Stimulated activated naive B cell treated with anti-CD40 and anti-IgM and Interleukin-4, amounts not matched to agents 10 μg/mL and 1 μg/mL and 100 μg/mL, for 72 hours (primary cell): ENCODE measurements around the gene CLOCK.

Experiments
- ATAC-seq, 2 donors: fragments of 150-1000 bp; cut with Tn5 transposase; replicated peaks; 2 replicates each; pipeline ENCODE4 v1.10.0; 2021; ENCODE audit warnings: moderate library complexity in 1 of 2
- DNase-seq: peaks from one replicate; pipeline ENCODE4 v3.0.0; 2021
- H3K27ac Mint-ChIP-seq: one replicate; pipeline ENCODE4 v1.8.0; 2022; ENCODE audit warnings: mild to moderate bottlenecking, mixed read lengths
- H3K27me3 Mint-ChIP-seq, 2 donors: one replicate each; pipeline ENCODE4 v1.8.0; 2022; ENCODE audit warnings: mixed read lengths in 2 of 2
- H3K36me3 Mint-ChIP-seq, 2 donors: one replicate each; pipeline ENCODE4 v1.8.0; 2022; ENCODE audit warnings: mixed read lengths in 2 of 2, mild to moderate bottlenecking in 1 of 2
- H3K4me1 Mint-ChIP-seq, 2 donors: one replicate each; pipeline ENCODE4 v1.8.0; 2022; ENCODE audit warnings: mixed read lengths in 2 of 2, mild to moderate bottlenecking in 1 of 2
- H3K4me3 Mint-ChIP-seq, 2 donors: one replicate each; pipeline ENCODE4 v1.8.0; 2022; ENCODE audit warnings: mild to moderate bottlenecking in 2 of 2, mixed read lengths in 2 of 2, moderate library complexity in 1 of 2
- H3K9me3 Mint-ChIP-seq, 2 donors: one replicate each; pipeline ENCODE4 v1.8.0; 2022; ENCODE audit warnings: mixed read lengths in 2 of 2, mild to moderate bottlenecking in 1 of 2

Gene CLOCK

DNA sequence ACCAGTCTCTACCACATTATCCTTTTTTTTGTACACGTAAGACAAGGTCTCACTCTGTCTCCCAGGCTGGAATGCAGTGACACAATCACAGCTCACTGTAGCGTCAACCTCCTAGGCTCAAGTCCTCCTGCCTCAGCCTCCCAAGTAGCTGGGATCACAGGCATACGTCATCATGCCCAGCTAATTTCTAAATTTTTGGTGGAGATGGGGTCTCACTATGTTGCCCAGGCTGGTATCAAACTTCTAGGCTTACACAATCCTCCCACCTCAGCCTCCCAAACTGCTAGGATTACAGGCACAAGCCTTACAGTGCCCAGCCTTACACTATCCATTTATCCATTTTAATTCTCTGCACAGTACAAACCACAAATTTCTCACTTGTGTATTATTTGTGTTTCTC lies 58.0 kb downstream of the CLOCK start:
- no peaks in the 10 kb centered on the region for H3K27me3 Mint-ChIP-seq
- ATAC-seq (no peak), DNase-seq (no peak)
- H3K36me3 Mint-ChIP-seq, result peaks cover 9 to 22% of the 10 kb centered on the region in 2 donors
- no peak overlapping the region for H3K27ac Mint-ChIP-seq
- H3K9me3 Mint-ChIP-seq, result no peaks in the 10 kb centered on the region
- H3K4me1 Mint-ChIP-seq, result peaks cover 0 to 1% of the 10 kb centered on the region in 2 donors
- no peak overlapping the region for H3K4me3 Mint-ChIP-seq

DNA sequence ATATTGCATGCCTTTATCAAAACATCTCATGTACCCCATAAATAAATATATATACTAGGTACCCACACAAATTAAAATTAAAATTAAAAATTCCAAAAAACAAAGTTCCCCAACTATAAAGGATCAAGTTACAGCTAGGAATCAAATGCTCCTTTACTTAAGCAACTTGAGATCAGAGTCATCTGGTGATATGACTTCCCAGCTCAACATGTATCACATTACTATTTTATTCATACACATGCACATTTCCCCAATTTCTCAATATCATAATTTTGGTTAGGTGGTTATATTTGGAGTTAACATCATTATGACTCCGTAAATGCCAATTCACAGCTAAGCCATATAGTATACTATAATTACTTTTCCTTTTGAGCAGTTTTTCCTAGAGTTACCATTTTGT lies 60.9 kb downstream of the CLOCK start:
- H3K9me3 Mint-ChIP-seq, result no peaks in the 10 kb centered on the region
- no peak overlapping the region for H3K27ac Mint-ChIP-seq
- ATAC-seq (no peak), DNase-seq (no peak)
- no peak overlapping the region for H3K4me3 Mint-ChIP-seq
- H3K36me3 Mint-ChIP-seq, result peaks cover 7 to 16% of the 10 kb centered on the region in 2 donors
- no peaks in the 10 kb centered on the region for H3K27me3 Mint-ChIP-seq
- H3K4me1 Mint-ChIP-seq, result no peaks in the 10 kb centered on the region

DNA sequence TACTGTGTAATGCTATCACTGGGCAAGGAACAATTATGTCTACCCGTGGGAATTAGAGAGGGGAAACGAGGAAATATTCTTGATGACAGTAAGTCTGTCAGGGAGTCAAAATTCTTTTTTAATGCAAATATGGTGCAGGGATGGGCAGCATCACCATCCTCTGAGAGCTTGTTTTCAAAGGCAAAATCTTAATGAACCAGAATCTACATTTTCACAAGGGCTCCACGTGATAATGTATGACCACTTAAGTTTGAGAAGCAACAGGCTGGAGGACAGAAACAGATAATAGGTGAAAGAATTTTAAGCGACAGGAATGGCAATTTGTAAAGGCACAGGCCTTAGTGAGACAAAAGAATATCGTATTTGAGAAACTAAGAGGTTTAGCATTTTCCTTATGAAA lies 63.4 kb downstream of the CLOCK start:
- H3K27ac Mint-ChIP-seq, result no peak overlapping the region
- H3K36me3 Mint-ChIP-seq, result peaks cover 12 to 17% of the 10 kb centered on the region in 2 donors
- no peaks in the 10 kb centered on the region for H3K4me1 Mint-ChIP-seq
- DNase-seq, result no peak
- no peak overlapping the region for H3K4me3 Mint-ChIP-seq
- H3K9me3 Mint-ChIP-seq, result no peaks in the 10 kb centered on the region
- no peak for ATAC-seq
- no peaks in the 10 kb centered on the region for H3K27me3 Mint-ChIP-seq

DNA sequence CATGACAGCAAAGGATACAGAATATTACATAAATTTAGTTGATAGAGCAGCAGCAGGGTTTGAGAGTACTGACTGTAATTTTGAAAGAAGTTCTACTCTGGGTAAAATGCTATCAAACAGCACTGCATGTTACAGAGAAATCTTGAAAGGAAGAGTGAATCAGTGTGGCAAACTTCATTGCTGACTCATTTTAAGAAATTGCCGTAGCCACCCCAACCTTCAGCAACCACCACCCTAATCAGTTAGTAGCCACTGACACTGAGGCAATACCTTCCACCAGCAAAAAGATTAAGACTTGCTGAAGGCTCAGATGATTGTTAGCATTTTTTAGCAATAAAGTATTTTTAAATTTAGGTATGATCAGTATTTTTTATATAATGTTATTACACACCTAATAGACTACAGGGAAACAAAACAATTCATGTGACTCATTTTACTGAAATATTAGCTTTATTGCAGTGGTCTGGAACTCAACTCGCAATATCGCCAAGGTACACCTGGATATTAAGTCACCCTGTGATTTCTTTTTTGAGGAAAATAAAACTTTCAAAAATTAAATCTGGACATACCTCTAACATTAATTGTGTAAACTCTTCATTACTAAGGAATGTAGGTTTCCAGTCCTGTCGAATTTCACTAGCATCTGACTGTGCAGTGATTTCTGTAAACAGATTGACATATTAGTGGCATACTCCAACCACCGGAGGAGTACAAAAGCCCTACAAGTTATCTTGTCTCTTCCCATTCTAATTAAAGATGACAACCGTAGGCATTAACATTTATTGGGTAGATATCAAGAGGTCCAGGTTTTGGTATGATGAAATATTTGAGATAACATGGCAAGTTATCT lies 71.1 kb downstream of the CLOCK start:
- no peak for DNase-seq
- no peak overlapping the region for H3K4me3 Mint-ChIP-seq
- no peaks in the 10 kb centered on the region for H3K4me1 Mint-ChIP-seq
- H3K27ac Mint-ChIP-seq, result no peak overlapping the region
- H3K27me3 Mint-ChIP-seq, result no peaks in the 10 kb centered on the region
- H3K9me3 Mint-ChIP-seq, result peaks cover 5% of the 10 kb centered on the region in 2 donors
- peaks cover 29 to 36% of the 10 kb centered on the region in 2 donors for H3K36me3 Mint-ChIP-seq
- ATAC-seq, result no peak

DNA sequence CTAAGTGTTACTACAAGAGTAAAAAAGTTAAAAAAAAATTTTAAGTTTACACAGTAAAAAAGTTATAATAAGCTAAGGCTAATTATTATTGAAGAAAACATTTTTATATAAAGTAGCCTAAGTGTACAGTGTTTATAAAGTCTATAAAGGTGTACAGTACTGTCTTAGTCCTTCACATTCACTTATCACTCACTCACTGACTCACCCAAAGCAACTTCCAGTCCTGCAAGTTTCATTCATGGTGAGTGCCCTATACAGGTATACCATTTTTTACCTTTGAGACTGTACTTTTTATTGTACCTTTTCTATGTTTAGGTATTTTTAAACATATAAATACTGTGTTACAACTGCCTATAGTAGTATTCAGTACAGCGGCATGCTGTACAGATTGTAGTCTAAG lies 76.7 kb downstream of the CLOCK start:
- H3K9me3 Mint-ChIP-seq, result peaks cover 10 to 11% of the 10 kb centered on the region in 2 donors
- no peaks in the 10 kb centered on the region for H3K27me3 Mint-ChIP-seq
- no peak overlapping the region for H3K27ac Mint-ChIP-seq
- ATAC-seq, result no peak
- DNase-seq, result no peak
- no peaks in the 10 kb centered on the region for H3K4me1 Mint-ChIP-seq
- H3K36me3 Mint-ChIP-seq, result peaks cover 27 to 36% of the 10 kb centered on the region in 2 donors
- H3K4me3 Mint-ChIP-seq, result no peak overlapping the region

DNA sequence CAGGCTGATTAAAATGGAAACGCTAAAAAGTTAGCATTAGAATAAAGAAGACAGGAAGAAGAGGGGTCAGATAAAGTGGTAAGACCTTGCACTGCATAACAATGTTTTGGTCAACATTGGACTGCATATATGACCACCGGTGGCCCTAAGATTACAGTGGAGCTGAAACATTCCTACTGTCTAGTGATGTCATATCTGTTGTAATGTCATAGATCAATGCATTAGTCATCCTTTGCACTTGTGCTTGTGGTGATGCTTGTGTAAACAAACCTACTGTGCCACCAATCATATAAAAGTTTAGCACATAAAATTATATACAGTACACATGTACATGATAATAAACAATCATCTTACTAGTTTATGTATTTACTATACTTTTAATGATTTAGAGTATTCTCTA lies 78.0 kb downstream of the CLOCK start:
- H3K4me3 Mint-ChIP-seq, result no peak overlapping the region
- H3K27ac Mint-ChIP-seq, result no peak overlapping the region
- ATAC-seq (no peak), DNase-seq (no peak)
- H3K27me3 Mint-ChIP-seq, result no peaks in the 10 kb centered on the region
- no peaks in the 10 kb centered on the region for H3K4me1 Mint-ChIP-seq
- peaks cover 7 to 8% of the 10 kb centered on the region in 2 donors for H3K9me3 Mint-ChIP-seq
- peaks cover 17 to 30% of the 10 kb centered on the region in 2 donors for H3K36me3 Mint-ChIP-seq

DNA sequence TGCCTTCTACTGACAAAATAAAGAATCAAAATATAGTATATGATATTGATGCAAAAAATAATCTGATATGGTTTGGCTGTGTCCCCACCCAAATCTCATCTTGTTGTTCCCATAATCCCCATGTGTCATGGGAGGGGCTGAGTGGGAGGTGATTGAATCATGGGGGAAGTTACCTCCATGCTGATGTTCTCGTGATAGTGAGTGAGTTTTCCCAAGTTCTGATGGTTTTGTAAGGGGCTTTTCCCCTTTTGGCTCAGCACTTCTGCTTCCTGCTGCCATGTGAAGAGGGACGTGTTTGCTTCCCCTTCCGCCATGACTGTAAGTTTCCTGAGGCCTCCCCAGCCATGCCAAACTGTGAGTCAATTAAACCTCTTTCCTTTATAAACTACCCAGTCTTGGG lies 80.7 kb downstream of the CLOCK start:
- Mint-ChIP-seq H3K27ac (no peak overlapping the region), H3K27me3 (no peaks in the 10 kb centered on the region), H3K9me3 (peaks cover 7 to 8% of the 10 kb centered on the region in 2 donors), H3K4me3 (no peak overlapping the region), H3K36me3 (peaks cover 22 to 35% of the 10 kb centered on the region in 2 donors), H3K4me1 (no peaks in the 10 kb centered on the region)
- DNase-seq (no peak), ATAC-seq (no peak)

DNA sequence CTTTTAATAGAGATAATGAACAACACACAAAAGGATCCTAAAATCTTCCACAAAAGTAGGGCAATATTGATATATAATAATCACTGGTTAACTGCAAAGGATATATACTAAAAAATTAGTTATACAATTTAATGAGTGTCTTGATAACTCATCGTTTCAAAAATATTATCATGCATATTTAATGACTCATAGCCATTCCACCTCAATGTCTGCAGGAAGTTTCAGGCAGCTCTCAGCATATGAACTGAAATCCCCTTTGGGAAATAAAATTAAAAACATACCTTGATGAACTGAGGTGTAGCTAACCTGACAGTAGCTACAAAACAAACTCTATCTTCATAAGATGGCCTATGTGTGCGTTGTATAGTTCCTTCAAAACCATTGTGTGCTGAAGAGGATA lies 88.1 kb downstream of the CLOCK start:
- Mint-ChIP-seq H3K36me3 (peaks cover 13 to 25% of the 10 kb centered on the region in 2 donors), H3K27ac (no peak overlapping the region), H3K4me3 (no peak overlapping the region), H3K4me1 (no peaks in the 10 kb centered on the region), H3K27me3 (no peaks in the 10 kb centered on the region), H3K9me3 (no peaks in the 10 kb centered on the region)
- DNase-seq, result no peak
- ATAC-seq, result no peak

DNA sequence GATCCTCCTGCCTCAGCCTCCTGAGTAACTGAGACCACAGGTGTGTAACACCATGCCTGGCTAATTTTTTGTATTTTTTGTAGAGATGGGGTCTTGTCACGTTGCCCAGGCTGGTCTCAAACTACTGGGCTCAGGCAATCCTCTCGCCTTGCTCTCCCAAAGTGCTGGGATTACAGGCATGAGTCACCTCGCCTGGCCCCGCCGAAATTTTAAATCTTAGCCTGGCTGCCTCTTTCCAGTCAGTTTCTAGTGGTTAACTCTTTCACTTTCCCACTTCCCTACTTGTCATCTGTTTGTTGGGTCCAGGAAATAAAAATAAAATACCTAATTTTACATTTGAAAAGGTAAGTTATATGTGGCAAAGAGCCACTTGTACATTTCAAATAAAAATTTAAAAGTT lies 88.5 kb downstream of the CLOCK start:
- ATAC-seq (no peak), DNase-seq (no peak)
- no peak overlapping the region for H3K27ac Mint-ChIP-seq
- peaks cover 13 to 25% of the 10 kb centered on the region in 2 donors for H3K36me3 Mint-ChIP-seq
- H3K27me3 Mint-ChIP-seq, result no peaks in the 10 kb centered on the region
- H3K4me1 Mint-ChIP-seq, result no peaks in the 10 kb centered on the region
- no peaks in the 10 kb centered on the region for H3K9me3 Mint-ChIP-seq
- no peak overlapping the region for H3K4me3 Mint-ChIP-seq

DNA sequence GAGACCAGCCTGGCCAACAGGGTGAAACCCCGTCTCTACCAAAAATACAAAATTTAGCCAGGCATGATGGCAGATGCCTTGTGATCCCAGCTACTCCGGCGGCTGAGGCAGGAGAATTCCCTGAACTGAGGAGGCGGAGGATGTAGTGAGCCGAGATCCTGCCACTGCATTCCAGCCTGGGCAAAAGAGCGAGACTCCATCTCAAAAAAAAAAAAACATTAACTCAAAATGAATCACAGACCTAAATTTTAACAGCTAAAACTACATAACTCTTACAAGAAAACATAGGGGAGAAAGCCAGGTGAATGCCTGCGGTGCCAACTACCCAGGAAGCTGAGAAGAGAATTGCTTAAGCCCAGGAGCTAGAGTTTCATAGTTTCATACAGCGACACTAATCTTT lies 96.1 kb downstream of the CLOCK start:
- Mint-ChIP-seq H3K27ac (no peak overlapping the region), H3K9me3 (no peaks in the 10 kb centered on the region), H3K4me3 (no peak overlapping the region), H3K36me3 (peaks cover 16 to 30% of the 10 kb centered on the region in 2 donors), H3K4me1 (no peaks in the 10 kb centered on the region), H3K27me3 (no peaks in the 10 kb centered on the region)
- DNase-seq (no peak), ATAC-seq (no peak)

DNA sequence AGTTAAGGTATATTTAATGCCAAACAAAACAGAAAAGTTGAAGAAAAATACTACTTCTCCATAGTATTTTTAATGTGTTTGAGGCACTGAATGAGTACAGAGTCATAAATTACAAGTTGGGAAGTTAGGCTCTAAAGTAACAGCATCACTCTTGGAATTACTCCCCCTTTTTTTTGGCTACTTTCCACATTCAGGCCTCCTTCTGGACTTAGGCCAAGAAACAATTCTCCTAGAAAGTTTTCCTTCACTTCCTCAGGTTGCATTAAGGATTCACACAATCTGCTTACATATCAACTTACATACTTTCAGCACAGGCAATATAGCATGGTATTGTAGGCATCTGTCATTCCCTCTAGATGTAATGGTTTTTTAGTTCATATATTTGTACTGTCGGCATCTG lies 98.9 kb downstream of the CLOCK start:
- Mint-ChIP-seq H3K27ac (no peak overlapping the region), H3K36me3 (peaks cover 16 to 32% of the 10 kb centered on the region in 2 donors), H3K9me3 (no peaks in the 10 kb centered on the region), H3K4me1 (no peaks in the 10 kb centered on the region), H3K4me3 (no peak overlapping the region), H3K27me3 (no peaks in the 10 kb centered on the region)
- ATAC-seq (no peak), DNase-seq (no peak)

DNA sequence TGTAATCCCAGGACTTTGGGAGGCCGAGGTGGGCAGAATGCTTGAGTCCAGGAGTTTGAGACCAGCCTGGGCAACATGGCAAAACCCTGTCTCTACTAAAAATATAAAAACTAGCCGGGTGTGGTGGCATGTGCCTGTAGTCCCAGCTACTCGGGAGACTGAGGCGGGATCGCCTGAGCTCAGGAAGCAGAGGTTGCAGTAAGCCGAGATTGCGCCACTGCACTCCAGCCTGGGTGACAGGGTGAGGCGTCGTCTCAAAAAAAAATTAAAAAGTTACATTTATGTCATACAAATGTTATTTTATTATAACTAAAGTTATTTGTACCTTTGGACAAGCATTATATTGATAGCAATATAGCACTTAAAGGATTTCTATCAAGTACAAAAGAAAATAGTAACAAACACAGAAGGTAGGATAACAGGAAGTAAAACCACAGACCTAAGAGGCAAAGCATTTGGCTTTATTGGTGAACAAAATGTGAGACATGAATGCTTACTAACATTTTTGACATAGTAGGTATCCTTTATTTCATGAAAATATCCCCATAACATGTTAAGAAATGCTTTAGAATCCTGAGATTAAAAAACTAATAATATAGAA lies 99.5 kb downstream of the CLOCK start:
- ATAC-seq, result no peak
- no peak overlapping the region for H3K27ac Mint-ChIP-seq
- no peaks in the 10 kb centered on the region for H3K27me3 Mint-ChIP-seq
- H3K36me3 Mint-ChIP-seq, result peaks cover 14 to 33% of the 10 kb centered on the region in 2 donors
- H3K4me1 Mint-ChIP-seq, result no peaks in the 10 kb centered on the region
- H3K4me3 Mint-ChIP-seq, result no peak overlapping the region
- no peaks in the 10 kb centered on the region for H3K9me3 Mint-ChIP-seq
- no peak for DNase-seq

DNA sequence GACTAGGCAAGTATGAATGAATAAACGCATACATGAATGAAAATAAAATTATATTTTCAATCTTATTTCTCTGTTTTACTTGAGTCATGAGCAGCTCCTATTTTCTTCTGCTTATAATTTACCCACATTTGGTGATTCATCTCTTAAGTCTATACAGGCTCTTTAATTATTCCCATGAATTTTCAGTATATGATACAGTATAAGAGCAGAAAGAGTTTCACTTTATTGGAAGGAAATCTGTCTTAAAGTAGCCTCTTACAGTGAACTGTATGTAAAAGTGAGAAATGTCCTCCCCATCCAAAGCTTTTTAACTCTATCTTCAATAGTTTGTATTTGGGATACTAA lies 100.2 kb downstream of the CLOCK start:
- DNase-seq, result no peak
- H3K27me3 Mint-ChIP-seq, result no peaks in the 10 kb centered on the region
- no peak overlapping the region for H3K27ac Mint-ChIP-seq
- no peaks in the 10 kb centered on the region for H3K9me3 Mint-ChIP-seq
- no peak for ATAC-seq
- no peaks in the 10 kb centered on the region for H3K4me1 Mint-ChIP-seq
- peaks cover 8 to 27% of the 10 kb centered on the region in 2 donors for H3K36me3 Mint-ChIP-seq
- H3K4me3 Mint-ChIP-seq, result no peak overlapping the region

DNA sequence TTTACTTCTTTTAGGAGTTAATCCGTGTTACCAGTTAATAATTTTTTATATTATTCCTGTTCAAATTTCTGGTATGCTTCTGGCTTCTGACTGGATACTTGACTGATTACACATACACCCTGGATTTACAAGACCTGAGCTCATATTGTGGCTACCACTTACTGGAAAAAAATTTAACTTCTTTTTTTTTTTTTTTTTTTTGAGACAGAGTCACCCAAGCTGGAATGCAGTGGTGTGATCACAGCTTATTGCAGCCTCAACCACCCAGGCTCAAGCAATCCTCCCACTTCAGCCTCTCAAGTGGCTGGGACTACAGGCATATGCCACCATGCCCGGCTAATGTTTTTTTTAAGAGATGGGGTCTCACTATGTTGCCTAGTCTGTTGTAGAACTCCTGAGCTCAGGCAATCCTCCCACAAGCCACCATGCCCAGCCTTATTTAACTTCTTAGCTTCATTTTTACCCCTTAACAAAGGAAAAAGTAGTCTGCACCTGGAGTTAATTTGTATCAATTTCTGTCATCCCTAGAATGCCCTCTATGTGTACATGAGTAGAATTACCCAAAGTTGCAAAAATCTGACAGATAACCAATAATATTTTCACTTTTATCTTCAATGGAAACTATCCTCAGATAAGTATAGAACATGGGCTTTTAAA lies 100.7 kb downstream of the CLOCK start:
- H3K36me3 Mint-ChIP-seq, result peaks cover 5 to 25% of the 10 kb centered on the region in 2 donors
- H3K27ac Mint-ChIP-seq, result no peak overlapping the region

DNA sequence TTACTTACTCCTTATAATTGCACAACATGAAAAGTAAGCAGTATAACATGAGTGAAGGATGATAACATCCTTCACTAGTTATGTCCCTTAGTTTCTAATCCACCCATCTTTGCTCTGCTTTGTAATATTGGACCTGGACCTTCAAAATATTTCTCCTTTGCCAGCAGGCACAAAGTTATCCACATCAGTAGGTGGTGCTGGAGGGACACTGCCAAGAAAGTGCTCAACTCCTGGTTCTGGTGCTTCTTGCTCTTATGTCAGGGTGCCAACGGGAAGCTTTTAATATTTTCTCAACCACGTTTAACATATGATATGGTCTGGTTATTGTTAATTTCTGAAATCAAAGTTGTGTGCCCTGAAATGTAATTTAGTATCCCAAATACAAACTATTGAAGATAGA lies 101.9 kb downstream of the CLOCK start:
- no peaks in the 10 kb centered on the region for H3K27me3 Mint-ChIP-seq
- H3K36me3 Mint-ChIP-seq, result peaks cover 10 to 31% of the 10 kb centered on the region in 2 donors
- H3K4me3 Mint-ChIP-seq, result no peak overlapping the region
- peaks cover 0 to 4% of the 10 kb centered on the region in 2 donors for H3K4me1 Mint-ChIP-seq
- ATAC-seq (no peak), DNase-seq (no peak)
- H3K9me3 Mint-ChIP-seq, result no peaks in the 10 kb centered on the region
- no peak overlapping the region for H3K27ac Mint-ChIP-seq

More for the DNA sequence above, 100.7 kb downstream of the CLOCK start:
- H3K4me3 Mint-ChIP-seq, result no peak overlapping the region
- no peaks in the 10 kb centered on the region for H3K4me1 Mint-ChIP-seq
- DNase-seq (no peak), ATAC-seq (no peak)
- no peaks in the 10 kb centered on the region for H3K27me3 Mint-ChIP-seq
- no peaks in the 10 kb centered on the region for H3K9me3 Mint-ChIP-seq
